Kidney epithelial cell (primary cell): ENCODE results near the gene ZNF423. TPM values are rescaled to one million over a fixed set of nuclear protein-coding genes. Genes with fewer than 3 reads are reported as not detected.
"Not testable (repeated sequence)": the region's sequence is repeated elsewhere in the genome, so short reads cannot be mapped to it uniquely, and the experiment has no call there.

Source experiments
- DNase-seq: peaks from one replicate; pipeline ENCODE4 v3.0.0-alpha.2; 2010; ENCODE audit warnings: low read depth
- H3K27me3 ChIP-seq: 2 replicates; pipeline ENCODE4 v1.6.0; 2011; ENCODE audit warnings: low read length; ENCODE audit not compliant: control insufficient read depth, insufficient read depth
- H3K36me3 ChIP-seq: 2 replicates; pipeline ENCODE4 v1.5.1; 2011; ENCODE audit warnings: low read length; ENCODE audit not compliant: control insufficient read depth, insufficient read depth
- H3K4me3 ChIP-seq: 2 replicates; pipeline ENCODE4 v1.5.1; 2011; ENCODE audit warnings: low read depth, mild to moderate bottlenecking, control low read depth, low read length
- CTCF ChIP-seq: IDR thresholded peaks from 2 replicates; pipeline ENCODE4 v1.5.1; 2011; ENCODE audit warnings: mild to moderate bottlenecking, moderate library complexity, low read length, control low read depth, inconsistent platforms; ENCODE audit not compliant: insufficient read depth, poor library complexity, severe bottlenecking
- total RNA-seq: library from RNA; depleted of rRNA; stranded (reverse); fragments of >200 nt; gene quantifications from 2 replicates; pipeline ENCODE4 v1.2.3, GENCODE V29; 2015

The ZNF423 gene
- total RNA-seq, 1 donor from 2014 or later = 3.6 TPM

DNA sequence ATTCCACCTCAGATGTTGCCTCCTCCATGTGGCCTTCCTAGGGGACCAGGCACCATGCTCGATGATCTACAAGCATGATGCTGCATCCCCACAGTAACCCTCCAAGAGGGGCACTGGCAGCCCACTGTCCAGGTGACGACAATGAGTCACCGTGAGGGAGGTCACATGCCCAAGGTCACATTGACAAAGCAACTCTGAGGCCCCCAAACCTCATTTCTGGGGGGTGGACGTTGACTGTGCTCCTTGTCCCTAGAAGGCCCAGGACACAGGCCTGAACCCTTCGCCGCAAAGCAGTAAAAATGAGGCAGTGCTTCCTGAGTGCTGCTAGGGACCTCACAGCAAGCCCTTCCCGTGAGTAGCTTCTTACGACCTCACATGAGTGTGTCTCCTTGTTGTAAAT is 345.8 kb downstream of the ZNF423 start:
- no peak for TF ChIP-seq CTCF
- Histone ChIP-seq H3K4me3 (no peak overlapping the region), H3K27me3 (no peaks in the 10 kb centered on the region), H3K36me3 (no peaks in the 10 kb centered on the region)
- DNase-seq = no peak

DNA sequence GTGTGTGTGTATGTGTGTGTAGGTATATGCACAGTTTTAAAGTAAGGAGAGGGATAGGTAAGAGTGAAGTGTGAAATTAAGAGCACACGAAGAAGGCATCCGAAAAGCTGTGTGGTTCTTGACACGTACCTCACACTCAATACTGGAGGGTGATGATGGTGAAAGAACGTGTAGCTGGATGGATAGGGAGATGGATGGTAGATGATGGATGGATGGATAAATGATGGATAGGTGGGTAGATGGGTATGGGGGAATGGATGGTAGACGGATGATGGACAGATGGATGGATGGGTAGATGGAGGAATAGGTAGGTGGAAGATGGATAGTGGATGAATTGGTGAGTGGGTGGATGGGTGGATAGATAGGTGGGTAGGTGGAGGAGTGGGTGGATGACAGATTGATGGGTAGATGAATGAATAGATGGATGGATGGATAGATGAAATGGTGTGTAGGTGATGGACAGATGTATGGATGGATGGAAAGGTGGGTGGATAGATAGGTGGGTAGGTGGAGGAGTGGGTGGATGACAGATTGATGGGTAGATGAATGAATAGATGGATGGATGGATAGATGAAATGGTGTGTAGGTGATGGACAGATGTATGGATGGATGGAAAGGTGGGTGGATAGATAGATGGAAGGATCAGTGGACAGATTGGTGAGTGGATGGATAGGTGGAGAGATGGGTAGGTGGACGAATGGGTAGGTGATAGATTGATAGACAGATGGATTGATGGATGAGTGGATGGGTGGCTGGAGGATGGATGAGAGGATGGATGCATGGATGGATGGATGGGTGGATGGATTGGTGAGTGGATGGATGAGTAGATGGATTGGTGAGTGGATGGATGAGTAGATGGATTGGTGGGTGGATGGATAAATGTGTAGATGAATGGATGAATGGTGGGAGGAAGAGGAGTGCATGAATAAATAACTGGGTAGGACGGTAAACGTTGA is 349.6 kb downstream of the ZNF423 start:
- not testable (repeated sequence) for H3K27me3 ChIP-seq, H3K4me3 ChIP-seq, H3K36me3 ChIP-seq, DNase-seq

DNA sequence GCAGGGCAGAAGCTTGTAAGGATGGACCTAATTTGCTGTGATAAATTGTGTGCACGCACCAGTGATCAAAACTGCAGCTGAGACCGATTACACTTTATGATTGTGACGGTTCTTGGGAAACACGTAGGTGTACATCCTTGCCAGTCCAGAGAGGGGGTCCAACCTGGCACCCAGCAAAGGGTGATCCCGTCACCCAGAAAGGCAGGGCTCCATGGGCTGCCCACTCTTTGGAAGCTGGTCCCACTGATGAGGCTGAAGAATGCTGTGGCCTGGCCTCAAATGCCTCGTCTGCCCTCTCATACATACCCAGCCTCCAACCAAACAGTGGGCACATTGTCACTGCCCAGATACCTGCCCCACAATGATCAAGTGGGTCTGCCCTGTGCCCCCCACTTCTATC is 350.4 kb downstream of the ZNF423 start:
- H3K27me3 ChIP-seq = no peaks in the 10 kb centered on the region
- no peak overlapping the region for H3K4me3 ChIP-seq
- no peak for DNase-seq
- no peaks in the 10 kb centered on the region for H3K36me3 ChIP-seq
- no peak for TF ChIP-seq CTCF

DNA sequence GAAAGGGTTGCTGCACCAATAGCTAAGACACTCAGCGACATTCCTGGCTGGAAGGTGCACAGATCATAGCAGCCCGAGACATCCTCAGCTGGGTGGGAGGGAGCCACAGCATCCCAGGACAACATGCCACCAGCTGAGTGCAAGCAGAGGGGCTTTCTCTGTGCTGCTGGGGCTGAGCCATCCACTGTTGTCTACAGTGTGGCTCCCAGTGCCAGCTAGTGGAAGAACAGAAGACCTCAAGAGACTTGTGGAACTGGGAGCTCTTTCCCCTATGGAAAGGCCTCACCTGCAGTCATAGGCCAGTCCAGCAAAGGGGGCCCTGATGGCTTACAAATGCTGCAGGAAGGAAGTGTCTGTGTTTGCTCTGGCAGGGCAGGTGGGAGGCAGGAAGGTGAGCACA is 351.3 kb downstream of the ZNF423 start:
- TF ChIP-seq CTCF = no peak
- Histone ChIP-seq H3K36me3 (no peaks in the 10 kb centered on the region), H3K4me3 (no peak overlapping the region), H3K27me3 (no peaks in the 10 kb centered on the region)
- no peak for DNase-seq

- no peaks in the 10 kb centered on the region for H3K27me3 ChIP-seq
- no peak for TF ChIP-seq CTCF
- no peak for DNase-seq
- H3K4me3 ChIP-seq = no peak overlapping the region
- H3K36me3 ChIP-seq = no peaks in the 10 kb centered on the region
Measured at GRCh38 chr16:49504023-49504364, 351.9 kb downstream of the ZNF423 start.

GRCh38 chr16:49503256-49504022 is 352.5 kb downstream of the ZNF423 start:
- no peak for TF ChIP-seq CTCF
- no peaks in the 10 kb centered on the region for H3K36me3 ChIP-seq
- no peaks in the 10 kb centered on the region for H3K27me3 ChIP-seq
- no peak for DNase-seq
- H3K4me3 ChIP-seq = no peak overlapping the region
